Astrocyte (in vitro differentiated cells and primary cell): ENCODE measurements around the gene JAK3. TPM values are rescaled to one million over a fixed set of nuclear protein-coding genes. Genes with fewer than 3 reads are reported as not detected.
A peak's percentile ranks its signal among the peaks of the same experiment; 100 is the strongest.

Experiments used
- DNase-seq: peaks from one replicate; pipeline ENCODE4 v3.0.0-alpha.2; 2010; ENCODE audit warnings: low read depth
- FAIRE-seq: peaks from 2 replicates; lab custom pipeline; 2011; peaks lifted over from hg19 to GRCh38; lab: Jason Lieb, UNC
- H2AFZ ChIP-seq: 2 replicates; pipeline ENCODE4 v1.6.0; 2012; ENCODE audit warnings: low read depth, low read length, inconsistent platforms
- H3K27ac ChIP-seq: 2 replicates; pipeline ENCODE4 v1.5.1; 2011; ENCODE audit warnings: low read depth, low read length, inconsistent platforms
- H3K27me3 ChIP-seq: 2 replicates; pipeline ENCODE4 v1.6.0; 2011; ENCODE audit warnings: low read length, inconsistent platforms; ENCODE audit not compliant: insufficient read depth
- H3K36me3 ChIP-seq: 2 replicates; pipeline ENCODE4 v1.5.1; 2011; ENCODE audit warnings: low read length, inconsistent platforms; ENCODE audit not compliant: insufficient read depth
- H3K4me1 ChIP-seq: 2 replicates; pipeline ENCODE4 v1.5.1; 2011; ENCODE audit warnings: low read length, inconsistent platforms; ENCODE audit not compliant: insufficient read depth
- H3K4me2 ChIP-seq: 2 replicates; pipeline ENCODE4 v1.6.0; 2012; ENCODE audit warnings: low read length, inconsistent platforms
- H3K4me3 ChIP-seq: 2 replicates; pipeline ENCODE4 v1.5.1; 2011; ENCODE audit warnings: low read depth, mild to moderate bottlenecking, low read length, inconsistent platforms; ENCODE audit not compliant: insufficient read depth
- H3K79me2 ChIP-seq: 2 replicates; pipeline ENCODE4 v1.6.0; 2012; ENCODE audit warnings: mild to moderate bottlenecking, low read length, inconsistent platforms; ENCODE audit not compliant: insufficient read depth
- H3K9ac ChIP-seq: 2 replicates; pipeline ENCODE4 v1.6.0; 2012; ENCODE audit warnings: mild to moderate bottlenecking, low read length, inconsistent platforms
- H3K9me3 ChIP-seq: 2 replicates; pipeline ENCODE4 v1.5.1; 2012; ENCODE audit warnings: low read depth, mild to moderate bottlenecking, low read length, inconsistent platforms; ENCODE audit not compliant: insufficient read depth
- H4K20me1 ChIP-seq: 2 replicates; pipeline ENCODE4 v1.6.0; 2012; ENCODE audit warnings: low read length, inconsistent platforms; ENCODE audit not compliant: insufficient read depth
- H3K27ac Mint-ChIP-seq: one replicate; pipeline ENCODE4 v1.8.0; 2021; ENCODE audit warnings: mild to moderate bottlenecking, mixed read lengths; ENCODE audit not compliant: unreplicated experiment
- H3K27me3 Mint-ChIP-seq: one replicate; pipeline ENCODE4 v1.8.0; 2021; ENCODE audit warnings: low read depth, mixed read lengths; ENCODE audit not compliant: unreplicated experiment
- H3K36me3 Mint-ChIP-seq: one replicate; pipeline ENCODE4 v1.8.0; 2021; ENCODE audit warnings: low read depth, mixed read lengths; ENCODE audit not compliant: unreplicated experiment
- H3K4me1 Mint-ChIP-seq: one replicate; pipeline ENCODE4 v1.8.0; 2021; ENCODE audit warnings: low read depth, mixed read lengths; ENCODE audit not compliant: unreplicated experiment
- H3K4me3 Mint-ChIP-seq: one replicate; pipeline ENCODE4 v1.8.0; 2021; ENCODE audit warnings: mild to moderate bottlenecking, moderate library complexity, mixed read lengths; ENCODE audit not compliant: unreplicated experiment
- H3K9me3 Mint-ChIP-seq: one replicate; pipeline ENCODE4 v1.8.0; 2021; ENCODE audit warnings: mild to moderate bottlenecking, mixed read lengths; ENCODE audit not compliant: unreplicated experiment
- CTCF ChIP-seq: IDR thresholded peaks from 2 replicates; pipeline ENCODE4 v1.5.1; 2011; ENCODE audit warnings: low read depth, mild to moderate bottlenecking, inconsistent platforms, low read length, moderate library complexity; ENCODE audit not compliant: insufficient read depth
- EZH2 ChIP-seq: IDR thresholded peaks from 2 replicates; pipeline ENCODE4 v1.6.1; 2012; ENCODE audit warnings: mild to moderate bottlenecking, low read length, inconsistent platforms; ENCODE audit not compliant: insufficient read depth
- total RNA-seq: library from RNA; stranded (reverse); gene quantifications from 2 replicates; pipeline ENCODE4 v1.2.1, GENCODE V29; 2021

JAK3 gene
- total RNA-seq, 1 donor from 2014 or later: 1.00 TPM

- FAIRE-seq (no peak), DNase-seq (no peak)
- no peak within 1 kb of the TSS for H3K4me3 Mint-ChIP-seq
- H4K20me1 ChIP-seq: peaks cover 2% of the 10 kb centered on the region
- no peak within 1 kb of the TSS for H3K4me2 ChIP-seq
- no peaks in the 10 kb centered on the region for H3K9me3 ChIP-seq
- no peaks in the 10 kb centered on the region for H3K36me3 ChIP-seq
- H3K79me2 ChIP-seq: no peaks in the 10 kb centered on the region
- no peak within 1 kb of the TSS for H3K9ac ChIP-seq
- H2AFZ ChIP-seq: no peak within 1 kb of the TSS
- no peaks in the 10 kb centered on the region for H3K4me1 ChIP-seq
- H3K27ac ChIP-seq: no peak within 1 kb of the TSS
- TF ChIP-seq EZH2 (peak; percentile 70), CTCF (no peak)
- H3K36me3 Mint-ChIP-seq: no peaks in the 10 kb centered on the region
- no peaks in the 10 kb centered on the region for H3K4me1 Mint-ChIP-seq
- H3K27me3 ChIP-seq: peaks cover 48% of the 10 kb centered on the region
- H3K27ac Mint-ChIP-seq: no peak within 1 kb of the TSS
- H3K9me3 Mint-ChIP-seq: no peaks in the 10 kb centered on the region
- peaks cover 27% of the 10 kb centered on the region for H3K27me3 Mint-ChIP-seq
- no peak within 1 kb of the TSS for H3K4me3 ChIP-seq
Observed at GRCh38 chr19:17871878-17872250, 24.1 kb upstream of the JAK3 start, which contains the start of gene SLC5A5. SLC5A5 (plus strand) TSS chr19:17871945; CDS start chr19:17872320, 375 bp downstream.

- no peak overlapping the region for H3K4me2 ChIP-seq
- no peak for DNase-seq
- H3K27me3 ChIP-seq: peaks cover 48% of the 10 kb centered on the region
- H3K79me2 ChIP-seq: no peaks in the 10 kb centered on the region
- H3K9ac ChIP-seq: no peak overlapping the region
- Mint-ChIP-seq H3K27me3 (peaks cover 27% of the 10 kb centered on the region), H3K9me3 (no peaks in the 10 kb centered on the region), H3K36me3 (no peaks in the 10 kb centered on the region), H3K4me1 (no peaks in the 10 kb centered on the region), H3K27ac (no peak overlapping the region), H3K4me3 (no peak overlapping the region)
- no peak overlapping the region for H3K4me3 ChIP-seq
- H3K4me1 ChIP-seq: no peaks in the 10 kb centered on the region
- H3K36me3 ChIP-seq: no peaks in the 10 kb centered on the region
- no peaks in the 10 kb centered on the region for H3K9me3 ChIP-seq
- peaks cover 7% of the 10 kb centered on the region for H4K20me1 ChIP-seq
- no peak overlapping the region for H3K27ac ChIP-seq
- FAIRE-seq: no peak
- H2AFZ ChIP-seq: no peak overlapping the region
- no peak for TF ChIP-seq EZH2
- TF ChIP-seq CTCF: no peak
Observed at GRCh38 chr19:17871032-17871877, 23.5 kb upstream of the JAK3 start.

- Histone ChIP-seq H3K79me2 (no peaks in the 10 kb centered on the region), H2AFZ (no peak overlapping the region), H3K27me3 (peaks cover 48% of the 10 kb centered on the region)
Observed at GRCh38 chr19:17869114-17869608, 21.4 kb upstream of the JAK3 start.

More at GRCh38 chr19:17869114-17869608, 21.4 kb upstream of the JAK3 start:
- peak; percentile 0 for TF ChIP-seq EZH2
- TF ChIP-seq CTCF: no peak
- H3K4me3 ChIP-seq: no peak overlapping the region
- no peaks in the 10 kb centered on the region for H3K4me1 ChIP-seq
- no peak overlapping the region for H3K4me2 ChIP-seq
- peaks cover 28% of the 10 kb centered on the region for H4K20me1 ChIP-seq
- no peaks in the 10 kb centered on the region for H3K9me3 ChIP-seq
- no peak overlapping the region for H3K27ac ChIP-seq
- peaks cover 2% of the 10 kb centered on the region for H3K4me1 Mint-ChIP-seq
- H3K27me3 Mint-ChIP-seq: peaks cover 22% of the 10 kb centered on the region
- no peak overlapping the region for H3K27ac Mint-ChIP-seq
- no peak overlapping the region for H3K4me3 Mint-ChIP-seq
- H3K9ac ChIP-seq: no peak overlapping the region
- H3K36me3 ChIP-seq: peaks cover 4% of the 10 kb centered on the region
- peaks cover 10% of the 10 kb centered on the region for H3K36me3 Mint-ChIP-seq
- H3K9me3 Mint-ChIP-seq: no peaks in the 10 kb centered on the region
- DNase-seq (no peak), FAIRE-seq (no peak)
